Activated T-cell treated with anti-CD3 and anti-CD28 coated beads for 1 hour (primary cell): ENCODE data around the gene JAK3.
A peak's percentile ranks its signal among the peaks of the same experiment; 100 is the strongest.

ENCODE experiments used
- DNase-seq: peaks from one replicate; pipeline ENCODE4 v3.0.0-alpha.2; 2020; ENCODE audit warnings: low read depth

The JAK3 gene

GRCh38 chr19:17840019-17840418, 7.8 kb downstream of the JAK3 start:
- no peak for DNase-seq

- DNase-seq, result no peak
These were observed 9.8 kb downstream of the JAK3 start for GRCh38 chr19:17837972-17838371.

GRCh38 chr19:17836530-17836929, 11.3 kb downstream of the JAK3 start:
- no peak for DNase-seq

GRCh38 chr19:17835182-17836006, 12.4 kb downstream of the JAK3 start:
- no peak for DNase-seq

- no peak for DNase-seq
These were observed 13.2 kb downstream of the JAK3 start for GRCh38 chr19:17834350-17835181.

GRCh38 chr19:17832443-17833208, 15.2 kb downstream of the JAK3 start:
- no peak for DNase-seq

GRCh38 chr19:17831419-17831888, 16.3 kb downstream of the JAK3 start:
- DNase-seq, result no peak

- DNase-seq, result peak; percentile 34
These were observed 17.0 kb downstream of the JAK3 start for GRCh38 chr19:17830567-17831418.

- DNase-seq, result no peak
These were observed 17.8 kb downstream of the JAK3 start for GRCh38 chr19:17829855-17830566.

- no peak for DNase-seq
These were observed 21.2 kb downstream of the JAK3 start for GRCh38 chr19:17826508-17827056.

GRCh38 chr19:17824339-17824738, 23.4 kb downstream of the JAK3 start:
- no peak for DNase-seq

GRCh38 chr19:17821190-17821589, 26.6 kb downstream of the JAK3 start, which contains the start of gene INSL3:
INSL3 (minus strand) TSS chr19:17821519; CDS start chr19:17821506, 13 bp downstream.
- no peak for DNase-seq

- no peak for DNase-seq
These were observed 30.0 kb downstream of the JAK3 start for GRCh38 chr19:17817668-17818363.

GRCh38 chr19:17812099-17812498, 35.7 kb downstream of the JAK3 start:
- no peak for DNase-seq

- DNase-seq, result no peak
These were observed 36.1 kb downstream of the JAK3 start for GRCh38 chr19:17811681-17812080.

GRCh38 chr19:17811103-17811502, 36.7 kb downstream of the JAK3 start:
- DNase-seq, result no peak

- no peak for DNase-seq
These were observed 40.0 kb downstream of the JAK3 start for GRCh38 chr19:17807731-17808316.

GRCh38 chr19:17806945-17807344, 40.8 kb downstream of the JAK3 start:
- DNase-seq, result no peak

GRCh38 chr19:17805427-17805826, 42.4 kb downstream of the JAK3 start:
- DNase-seq, result no peak
